ENCODE results near the gene HEYL.

DNA sequence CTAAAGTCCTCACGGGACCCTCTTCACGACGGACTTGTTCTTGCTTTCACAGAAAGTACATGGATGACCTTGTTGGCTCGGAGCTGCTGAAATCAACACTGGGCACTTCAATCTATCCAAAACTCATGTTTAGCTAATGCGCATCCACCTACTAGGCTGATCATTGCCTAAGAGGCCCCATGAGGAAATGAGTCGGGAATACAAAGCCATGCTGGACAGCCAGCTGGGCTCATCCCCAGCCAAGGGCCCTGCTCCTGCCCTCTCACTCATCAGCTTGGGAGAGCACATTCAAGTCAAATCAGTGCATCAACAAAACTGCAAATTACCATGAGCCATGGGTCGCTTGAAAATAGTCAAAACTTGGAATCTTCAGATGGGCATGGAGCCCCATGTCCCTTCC lies 14.8 kb upstream of the HEYL start:
- TF ChIP-seq, protein P1, sequence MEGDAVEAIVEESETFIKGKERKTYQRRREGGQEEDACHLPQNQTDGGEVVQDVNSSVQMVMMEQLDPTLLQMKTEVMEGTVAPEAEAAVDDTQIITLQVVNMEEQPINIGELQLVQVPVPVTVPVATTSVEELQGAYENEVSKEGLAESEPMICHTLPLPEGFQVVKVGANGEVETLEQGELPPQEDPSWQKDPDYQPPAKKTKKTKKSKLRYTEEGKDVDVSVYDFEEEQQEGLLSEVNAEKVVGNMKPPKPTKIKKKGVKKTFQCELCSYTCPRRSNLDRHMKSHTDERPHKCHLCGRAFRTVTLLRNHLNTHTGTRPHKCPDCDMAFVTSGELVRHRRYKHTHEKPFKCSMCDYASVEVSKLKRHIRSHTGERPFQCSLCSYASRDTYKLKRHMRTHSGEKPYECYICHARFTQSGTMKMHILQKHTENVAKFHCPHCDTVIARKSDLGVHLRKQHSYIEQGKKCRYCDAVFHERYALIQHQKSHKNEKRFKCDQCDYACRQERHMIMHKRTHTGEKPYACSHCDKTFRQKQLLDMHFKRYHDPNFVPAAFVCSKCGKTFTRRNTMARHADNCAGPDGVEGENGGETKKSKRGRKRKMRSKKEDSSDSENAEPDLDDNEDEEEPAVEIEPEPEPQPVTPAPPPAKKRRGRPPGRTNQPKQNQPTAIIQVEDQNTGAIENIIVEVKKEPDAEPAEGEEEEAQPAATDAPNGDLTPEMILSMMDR (conservative IDR thresholded peaks at IDR 0.05): no peak
- no peak for TF ChIP-seq EZH2 (IDR thresholded peaks at IDR 0.05; ENCODE audit: low read depth)

Data from PC-9 (cell line).